Measurements from ENCODE around the gene AFF1. TPM values are rescaled to one million over a fixed set of nuclear protein-coding genes. Genes with fewer than 3 reads are reported as not detected.

Gene AFF1
- total and polyA plus RNA-seq, 7 donors: 7.2 to 100 (median 61.7) TPM

- WGBS, 2 donors: 51 to 65% methylated on average over 5 of the region's 5 CpGs
- H3K27ac ChIP-seq: peak overlapping the region; percentile 80 to 87 (median 84)
- H3K27me3 ChIP-seq: no peaks in the 10 kb centered on the region
- H3K4me3 ChIP-seq: no peak overlapping the region
- H3K36me3 ChIP-seq: no peaks in the 10 kb centered on the region
- TF ChIP-seq, protein P1, sequence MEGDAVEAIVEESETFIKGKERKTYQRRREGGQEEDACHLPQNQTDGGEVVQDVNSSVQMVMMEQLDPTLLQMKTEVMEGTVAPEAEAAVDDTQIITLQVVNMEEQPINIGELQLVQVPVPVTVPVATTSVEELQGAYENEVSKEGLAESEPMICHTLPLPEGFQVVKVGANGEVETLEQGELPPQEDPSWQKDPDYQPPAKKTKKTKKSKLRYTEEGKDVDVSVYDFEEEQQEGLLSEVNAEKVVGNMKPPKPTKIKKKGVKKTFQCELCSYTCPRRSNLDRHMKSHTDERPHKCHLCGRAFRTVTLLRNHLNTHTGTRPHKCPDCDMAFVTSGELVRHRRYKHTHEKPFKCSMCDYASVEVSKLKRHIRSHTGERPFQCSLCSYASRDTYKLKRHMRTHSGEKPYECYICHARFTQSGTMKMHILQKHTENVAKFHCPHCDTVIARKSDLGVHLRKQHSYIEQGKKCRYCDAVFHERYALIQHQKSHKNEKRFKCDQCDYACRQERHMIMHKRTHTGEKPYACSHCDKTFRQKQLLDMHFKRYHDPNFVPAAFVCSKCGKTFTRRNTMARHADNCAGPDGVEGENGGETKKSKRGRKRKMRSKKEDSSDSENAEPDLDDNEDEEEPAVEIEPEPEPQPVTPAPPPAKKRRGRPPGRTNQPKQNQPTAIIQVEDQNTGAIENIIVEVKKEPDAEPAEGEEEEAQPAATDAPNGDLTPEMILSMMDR (IDR thresholded peaks at IDR 0.05): no peak
- TF ChIP-seq POLR2AphosphoS5 (IDR thresholded peaks at IDR 0.05): peak in 3 of 4 donors; percentile 47 to 58 (median 49)
- peak in 2 of 4 donors; percentile 4 to 66 for TF ChIP-seq EP300 (IDR thresholded peaks at IDR 0.05)
- peak; percentile 84 for DNase-seq
- H3K4me1 ChIP-seq: peaks cover 0 to 99% (median 93%) of the 10 kb centered on the region in 4 donors
- H3K9me3 ChIP-seq: no peaks in the 10 kb centered on the region
- intact Hi-C loops (cut with DNase I): no loop called here
These were observed 94.5 kb downstream of the AFF1 start for GRCh38 chr4:87029356-87029755.

- TF ChIP-seq, protein P1 (IDR thresholded peaks at IDR 0.05): no peak
- no peak for TF ChIP-seq POLR2AphosphoS5 (IDR thresholded peaks at IDR 0.05)
- TF ChIP-seq EP300 (IDR thresholded peaks at IDR 0.05): peak in 1 of 4 donors; percentile 62
- peak overlapping the region; percentile 80 to 87 (median 84) for H3K27ac ChIP-seq
- H3K4me3 ChIP-seq: no peak overlapping the region
- H3K27me3 ChIP-seq: no peaks in the 10 kb centered on the region
- no peak for DNase-seq
- 88 to 89% methylated on average over 4 of the region's 4 CpGs for WGBS, 2 donors
- H3K36me3 ChIP-seq: no peaks in the 10 kb centered on the region
- no peaks in the 10 kb centered on the region for H3K9me3 ChIP-seq
- peaks cover 0 to 99% (median 94%) of the 10 kb centered on the region in 4 donors for H3K4me1 ChIP-seq
- intact Hi-C loops (cut with DNase I): no loop called here
These were observed 95.3 kb downstream of the AFF1 start for GRCh38 chr4:87030124-87030523.

DNA sequence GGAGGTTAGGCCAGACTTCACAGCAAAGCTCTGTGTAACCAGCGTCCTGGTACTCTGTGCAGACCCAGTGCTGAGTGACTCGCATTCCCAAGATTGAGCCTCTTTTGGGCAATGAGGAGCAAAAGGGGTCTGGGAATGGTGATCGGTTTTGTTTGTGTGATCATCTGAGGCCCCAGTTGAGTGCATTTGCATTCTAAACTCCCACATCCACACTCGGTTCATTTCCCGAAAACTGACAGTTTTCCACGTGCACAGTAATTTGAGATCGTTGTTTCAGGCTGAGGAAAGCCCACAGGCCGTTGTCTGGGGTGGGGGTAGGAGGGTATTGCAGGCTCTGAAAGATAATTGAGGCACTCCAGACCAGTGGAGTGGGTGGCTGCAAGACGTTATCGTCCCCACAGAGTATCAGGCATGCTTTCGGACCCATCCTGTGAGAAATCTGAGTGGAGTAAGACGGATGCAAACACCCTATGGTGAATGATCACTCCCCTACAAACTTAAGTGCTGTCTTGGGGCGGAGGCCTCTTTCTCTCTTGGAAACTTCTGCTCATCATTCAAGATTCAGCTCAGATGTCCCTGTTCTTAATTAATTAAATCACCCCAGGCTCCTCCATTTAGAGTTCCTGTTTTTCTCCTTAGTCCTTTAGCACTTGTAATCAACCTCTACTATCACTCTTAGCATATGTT, 96.1 kb downstream of the AFF1 start:
- Histone ChIP-seq H3K27me3 (no peaks in the 10 kb centered on the region), H3K4me3 (no peak overlapping the region), H3K27ac (peak overlapping the region; percentile 80 to 87 (median 84)), H3K9me3 (no peaks in the 10 kb centered on the region), H3K36me3 (no peaks in the 10 kb centered on the region), H3K4me1 (peaks cover 0 to 99% (median 93%) of the 10 kb centered on the region in 4 donors)
- TF ChIP-seq POLR2A (IDR thresholded peaks at IDR 0.05) (no peak), EP300 (IDR thresholded peaks at IDR 0.05) (no peak)
- intact Hi-C loops (cut with DNase I): no loop called here
- DNase-seq: no peak
- 72 to 83% methylated on average over 13 of the region's 13 CpGs for WGBS, 2 donors

- Histone ChIP-seq H3K4me3 (peak overlapping the region in 3 of 4 donors; percentile 5 to 23 (median 16)), H3K9me3 (no peaks in the 10 kb centered on the region), H3K36me3 (no peaks in the 10 kb centered on the region), H3K27ac (peak overlapping the region; percentile 80 to 87 (median 84)), H3K27me3 (no peaks in the 10 kb centered on the region), H3K4me1 (peaks cover 0 to 99% (median 93%) of the 10 kb centered on the region in 4 donors)
- 13 to 36% methylated on average over 2 of the region's 2 CpGs for WGBS, 2 donors
- intact Hi-C loops (cut with DNase I): no loop called here
- TF ChIP-seq POLR2A (IDR thresholded peaks at IDR 0.05) (no peak), EP300 (IDR thresholded peaks at IDR 0.05) (no peak), POLR2AphosphoS5 (IDR thresholded peaks at IDR 0.05) (no peak)
- TF ChIP-seq, protein P1 (IDR thresholded peaks at IDR 0.05): no peak
- DNase-seq: no peak
These were observed 97.1 kb downstream of the AFF1 start for GRCh38 chr4:87031920-87032319.

GRCh38 chr4:87032884-87033533, 98.2 kb downstream of the AFF1 start:
- intact Hi-C loops (cut with DNase I): no loop called here
- Histone ChIP-seq H3K4me1 (peaks cover 0 to 99% (median 95%) of the 10 kb centered on the region in 4 donors), H3K36me3 (no peaks in the 10 kb centered on the region), H3K27me3 (no peaks in the 10 kb centered on the region), H3K27ac (peak overlapping the region; percentile 80 to 87 (median 84)), H3K4me3 (peak overlapping the region in 1 of 4 donors; percentile 5), H3K9me3 (no peaks in the 10 kb centered on the region)
- WGBS, 2 donors: 49 to 72% methylated on average over 3 of the region's 3 CpGs
- TF ChIP-seq POLR2A (IDR thresholded peaks at IDR 0.05) (no peak), POLR2AphosphoS5 (IDR thresholded peaks at IDR 0.05) (peak in 2 of 4 donors; percentile 8 to 11)
- TF ChIP-seq, protein P1 (IDR thresholded peaks at IDR 0.05): no peak
- no peak for DNase-seq
